ENCODE measurements around the gene PMEPA1.

DNA sequence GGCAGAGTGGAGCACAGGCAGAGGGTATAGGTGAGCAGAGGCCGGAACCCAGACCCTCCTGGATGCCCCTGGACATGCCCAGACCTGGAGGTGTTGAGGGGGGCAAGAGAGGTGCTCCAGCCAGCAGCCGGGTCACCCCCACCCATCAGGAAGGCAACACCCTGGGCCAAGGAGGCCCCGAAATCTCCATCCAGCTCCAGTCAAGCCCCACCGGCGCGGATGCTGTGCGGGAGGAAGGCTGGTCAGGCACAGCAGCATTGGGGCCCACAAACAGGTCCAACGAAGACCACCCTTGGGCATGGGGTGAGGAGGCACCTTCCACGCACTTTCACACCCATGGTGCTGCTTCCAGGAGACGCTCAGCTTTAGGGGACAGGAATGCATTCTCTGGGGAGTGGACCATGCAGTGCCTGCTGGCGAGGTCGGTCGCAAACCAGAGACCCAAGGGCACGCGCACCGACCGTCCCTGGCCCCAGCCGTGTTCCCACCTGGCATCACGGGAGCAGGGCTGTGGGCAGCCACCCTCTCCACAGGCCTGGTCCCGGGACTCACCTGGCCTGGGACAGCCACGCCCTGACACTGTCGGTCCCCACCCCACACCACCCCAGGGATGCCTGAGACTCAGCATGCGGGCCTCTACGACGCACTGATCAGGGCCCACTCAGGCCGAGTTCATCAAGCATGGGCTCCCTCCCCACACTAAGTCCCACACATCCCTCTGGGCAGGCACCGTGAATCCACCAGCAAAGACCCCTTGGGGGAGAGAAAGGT, 45.9 kb downstream of the PMEPA1 start:
- no peak for TF ChIP-seq POLR2A (IDR thresholded peaks at IDR 0.05)
- no peak for TF ChIP-seq POLR2AphosphoS5 (IDR thresholded peaks at IDR 0.05)
- TF ChIP-seq, protein P1, sequence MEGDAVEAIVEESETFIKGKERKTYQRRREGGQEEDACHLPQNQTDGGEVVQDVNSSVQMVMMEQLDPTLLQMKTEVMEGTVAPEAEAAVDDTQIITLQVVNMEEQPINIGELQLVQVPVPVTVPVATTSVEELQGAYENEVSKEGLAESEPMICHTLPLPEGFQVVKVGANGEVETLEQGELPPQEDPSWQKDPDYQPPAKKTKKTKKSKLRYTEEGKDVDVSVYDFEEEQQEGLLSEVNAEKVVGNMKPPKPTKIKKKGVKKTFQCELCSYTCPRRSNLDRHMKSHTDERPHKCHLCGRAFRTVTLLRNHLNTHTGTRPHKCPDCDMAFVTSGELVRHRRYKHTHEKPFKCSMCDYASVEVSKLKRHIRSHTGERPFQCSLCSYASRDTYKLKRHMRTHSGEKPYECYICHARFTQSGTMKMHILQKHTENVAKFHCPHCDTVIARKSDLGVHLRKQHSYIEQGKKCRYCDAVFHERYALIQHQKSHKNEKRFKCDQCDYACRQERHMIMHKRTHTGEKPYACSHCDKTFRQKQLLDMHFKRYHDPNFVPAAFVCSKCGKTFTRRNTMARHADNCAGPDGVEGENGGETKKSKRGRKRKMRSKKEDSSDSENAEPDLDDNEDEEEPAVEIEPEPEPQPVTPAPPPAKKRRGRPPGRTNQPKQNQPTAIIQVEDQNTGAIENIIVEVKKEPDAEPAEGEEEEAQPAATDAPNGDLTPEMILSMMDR (IDR thresholded peaks at IDR 0.05 in 8 of 11, conservative IDR thresholded peaks at IDR 0.05 in 3 of 11), result no peak
